GM19372 (cell line): ENCODE measurements around the gene GINM1.

Source experiments
- ATAC-seq: cut with Tn5 transposase; IDR thresholded peaks from one replicate; pipeline ENCODE4 v1.9.1; 2021; ENCODE audit warnings: mild to moderate bottlenecking, low read depth, moderate library complexity; ENCODE audit not compliant: unreplicated experiment

Gene GINM1

GRCh38 chr6:149592983-149593382 is 26.8 kb downstream of the GINM1 start:
- no peak for ATAC-seq

DNA sequence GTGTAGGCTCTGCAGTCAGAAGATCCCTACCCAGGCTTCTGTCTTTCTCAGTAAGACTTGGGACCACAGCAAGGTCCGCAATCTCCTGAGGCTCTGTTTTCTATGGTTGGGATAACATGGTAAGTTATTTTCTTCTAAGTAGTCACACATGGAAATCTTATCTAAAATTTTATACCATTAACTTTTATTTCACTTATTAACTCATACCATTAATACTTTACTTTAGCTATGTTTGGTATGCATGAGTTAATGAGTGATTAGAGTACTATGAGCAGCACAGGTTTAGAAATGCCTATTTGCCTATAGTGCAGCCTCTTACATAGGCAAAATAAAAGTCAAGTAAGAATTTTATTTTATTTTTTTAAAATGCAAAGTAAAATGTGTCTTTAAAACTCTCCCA is 27.2 kb downstream of the GINM1 start:
- ATAC-seq, result no peak

GRCh38 chr6:149600508-149600907 is 34.3 kb downstream of the GINM1 start:
- no peak for ATAC-seq

DNA sequence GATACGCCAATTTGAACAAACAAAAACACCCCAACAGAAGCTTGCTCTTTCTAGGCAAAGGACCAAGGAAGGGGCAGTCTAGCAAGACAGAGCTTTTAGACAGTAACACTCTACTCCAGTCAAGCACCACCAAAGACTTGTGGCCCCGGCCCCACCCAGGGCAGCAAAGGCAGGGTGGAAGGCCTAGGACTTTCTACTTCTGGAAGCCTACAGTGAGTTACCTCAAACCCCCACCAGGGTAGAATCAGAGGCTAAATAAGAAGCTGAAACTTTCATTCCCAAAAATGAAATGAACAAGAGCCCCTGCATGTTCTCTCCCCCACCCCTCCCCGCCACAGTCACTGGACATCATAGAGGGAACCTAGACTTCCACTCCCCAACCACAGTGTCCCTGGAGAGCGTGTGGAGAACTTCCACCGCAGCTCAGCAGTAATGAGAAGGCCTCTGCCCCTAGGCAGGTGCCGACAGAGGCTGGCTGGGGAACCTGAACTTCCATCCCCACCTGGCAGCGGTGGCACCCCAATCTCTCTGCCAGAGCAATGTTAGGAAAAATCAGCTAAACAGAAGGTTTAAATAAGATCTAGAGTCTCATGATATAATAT is 42.3 kb downstream of the GINM1 start:
- no peak for ATAC-seq

DNA sequence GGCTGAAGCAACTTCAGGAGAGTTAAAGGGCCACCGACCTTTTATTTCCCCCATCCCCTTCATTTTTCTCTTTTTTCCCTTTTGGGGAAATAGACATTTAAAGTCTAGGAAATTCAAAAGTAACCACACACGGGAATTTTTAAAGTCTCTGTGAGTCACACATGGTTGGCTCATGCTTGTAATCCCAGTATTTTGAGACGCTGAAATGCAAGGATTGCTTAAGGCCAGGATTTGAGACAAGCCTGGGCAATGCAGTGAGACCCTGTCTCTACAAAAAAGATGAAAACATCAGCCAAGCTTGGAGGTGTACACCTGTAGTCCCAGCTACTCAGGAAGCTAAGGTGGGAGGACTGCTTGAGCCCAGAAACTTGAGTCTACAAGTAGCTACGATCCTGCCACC is 48.2 kb downstream of the GINM1 start:
- no peak for ATAC-seq

DNA sequence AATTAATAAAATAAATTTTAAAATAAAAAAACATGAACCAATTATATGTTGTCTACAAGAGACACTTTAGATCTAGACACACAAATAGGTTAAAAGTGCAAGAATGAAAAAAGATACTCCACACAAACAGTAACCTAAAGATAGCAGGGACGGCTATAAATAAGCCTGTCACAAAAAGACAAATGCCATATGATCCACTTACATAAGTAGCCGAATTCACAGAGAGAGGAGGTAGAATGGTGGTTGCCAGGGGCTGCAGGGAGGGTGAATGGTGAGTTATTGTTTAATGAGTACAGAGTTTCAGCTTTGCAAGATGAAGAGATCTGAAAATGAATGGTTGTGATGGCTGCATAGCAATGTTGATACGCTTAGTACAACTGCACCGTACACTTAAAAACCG is 49.6 kb downstream of the GINM1 start:
- no peak for ATAC-seq

DNA sequence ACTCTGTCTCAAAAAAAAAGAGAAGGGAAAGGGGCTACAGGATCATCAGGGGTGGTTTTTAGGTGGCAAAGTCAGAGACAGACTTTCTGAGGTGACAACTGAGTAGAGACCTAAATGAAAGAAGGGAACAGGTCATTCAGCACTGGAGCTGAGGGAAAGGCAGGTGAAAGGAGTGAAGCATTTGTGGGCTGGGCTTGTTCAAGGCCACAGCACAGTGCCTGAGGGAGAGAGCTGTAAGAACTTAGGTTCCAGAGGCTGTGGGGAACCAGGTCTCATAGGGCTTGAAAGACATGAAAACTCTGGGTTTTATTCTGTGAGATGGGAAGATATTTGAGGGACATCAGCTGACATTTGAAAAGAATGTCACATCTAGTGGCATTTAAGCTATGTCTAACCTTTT is 61.5 kb downstream of the GINM1 start:
- ATAC-seq, result no peak

GRCh38 chr6:149628875-149629510 is 62.8 kb downstream of the GINM1 start:
- ATAC-seq, result peak; percentile 72

DNA sequence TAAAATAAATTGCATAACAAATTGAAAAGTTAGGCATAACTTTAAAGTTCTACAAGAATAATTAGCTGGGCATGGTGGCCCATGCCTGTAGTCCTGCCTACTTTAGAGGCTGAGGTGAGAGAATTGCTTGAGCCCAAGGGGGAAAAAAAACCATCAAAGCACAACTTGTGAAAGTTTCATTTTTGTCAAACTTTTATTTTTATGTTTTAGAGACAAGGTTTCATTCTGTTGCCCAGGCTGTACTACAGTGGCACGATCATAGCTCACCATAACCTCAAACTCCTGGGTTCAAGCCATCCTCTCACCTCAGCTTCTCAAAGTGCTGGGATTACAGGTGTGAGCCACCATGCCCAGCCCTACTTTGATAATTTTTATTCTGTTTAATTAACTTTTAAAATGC is 68.1 kb downstream of the GINM1 start:
- ATAC-seq, result no peak

DNA sequence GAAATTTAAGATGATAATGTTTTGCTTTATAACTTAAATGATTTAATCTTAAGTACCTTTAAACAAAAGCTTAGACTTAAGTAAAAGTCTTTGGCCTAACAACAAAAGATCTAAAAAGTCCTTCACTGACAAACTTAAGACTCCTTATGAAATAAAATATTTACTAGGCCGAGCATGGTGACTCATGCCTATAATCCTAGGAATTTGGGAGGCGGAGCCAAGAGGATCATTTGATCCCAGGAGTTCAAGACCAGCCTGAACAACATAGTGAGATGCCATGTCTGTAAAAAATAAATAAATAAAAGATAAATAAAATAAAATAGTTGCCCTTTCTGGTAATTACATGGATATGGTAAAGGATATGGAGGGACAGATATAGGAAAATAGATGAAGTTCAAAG is 69.9 kb downstream of the GINM1 start:
- ATAC-seq, result no peak
